Natural killer cell treated with Interleukin-12 subunit alpha and Interleukin-12 subunit beta and Interleukin-15 and Interleukin-18, amount 100 ng/mL, for 72 hours (primary cell): ENCODE data around the gene EXOSC3. TPM values are rescaled to one million over a fixed set of nuclear protein-coding genes. Genes with fewer than 3 reads are reported as not detected.

ENCODE experiments used
- ATAC-seq, 2 donors: fragments of 150-1000 bp; cut with Tn5 transposase in 1 of 2; sonication (Bioruptor Pico), chemical (Tn5 transposase) in 1 of 2; 2 replicates each; pipeline ENCODE4 v1.10.0; 2021
- DNase-seq: peaks from one replicate; pipeline ENCODE4 v3.0.0; 2022; ENCODE audit warnings: low spot score
- H3K27ac Mint-ChIP-seq, 2 donors: 1 replicate in 1 of 2; 2 replicates in 1 of 2; pipeline ENCODE4 v1.8.0; 2022; ENCODE audit warnings: mixed read lengths in 2 of 2, mild to moderate bottlenecking in 1 of 2, moderate library complexity in 1 of 2
- H3K27me3 Mint-ChIP-seq, 2 donors: 1 replicate in 1 of 2; 2 replicates in 1 of 2; pipeline ENCODE4 v1.8.0; 2022; ENCODE audit warnings: mixed read lengths in 2 of 2
- H3K36me3 Mint-ChIP-seq: one replicate; pipeline ENCODE4 v1.8.0; 2022; ENCODE audit warnings: mixed read lengths
- H3K4me1 Mint-ChIP-seq, 2 donors: 1 replicate in 1 of 2; 2 replicates in 1 of 2; pipeline ENCODE4 v1.8.0; 2022; ENCODE audit warnings: low read depth in 2 of 2, mixed read lengths in 2 of 2, mild to moderate bottlenecking in 1 of 2
- H3K4me3 Mint-ChIP-seq: one replicate; pipeline ENCODE4 v1.8.0; 2022; ENCODE audit warnings: mixed read lengths
- H3K9me3 Mint-ChIP-seq: 2 replicates; pipeline ENCODE4 v1.8.0; 2022; ENCODE audit warnings: mixed read lengths
- total RNA-seq, 2 donors: library from RNA; stranded (reverse); gene quantifications; one replicate each; pipeline ENCODE4 v1.2.3, GENCODE V29; 2022

EXOSC3 gene
- total RNA-seq, 2 donors from 2014 or later = 72.7 to 112 TPM

- H3K9me3 Mint-ChIP-seq = no peaks in the 10 kb centered on the region
- H3K4me3 Mint-ChIP-seq = no peak overlapping the region
- ATAC-seq (no peak), DNase-seq (no peak)
- H3K36me3 Mint-ChIP-seq = no peaks in the 10 kb centered on the region
- peaks cover 5 to 6% of the 10 kb centered on the region in 2 donors for H3K27me3 Mint-ChIP-seq
- H3K4me1 Mint-ChIP-seq = no peaks in the 10 kb centered on the region
- no peak overlapping the region for H3K27ac Mint-ChIP-seq
These were observed 44.7 kb downstream of the EXOSC3 start for GRCh38 chr9:37740128-37740527.

GRCh38 chr9:37739222-37739621, 45.6 kb downstream of the EXOSC3 start:
- Mint-ChIP-seq H3K27me3 (peaks cover 9 to 15% of the 10 kb centered on the region in 2 donors), H3K27ac (no peak overlapping the region), H3K9me3 (no peaks in the 10 kb centered on the region), H3K36me3 (no peaks in the 10 kb centered on the region), H3K4me1 (no peaks in the 10 kb centered on the region), H3K4me3 (no peak overlapping the region)
- ATAC-seq (no peak), DNase-seq (no peak)

- no peak for DNase-seq
- peaks cover 21 to 40% of the 10 kb centered on the region in 2 donors for H3K27me3 Mint-ChIP-seq
These were observed 51.9 kb downstream of the EXOSC3 start for GRCh38 chr9:37732952-37733351.

GRCh38 chr9:37732086-37732741, 52.6 kb downstream of the EXOSC3 start:
- no peak for ATAC-seq
- Mint-ChIP-seq H3K27ac (no peak overlapping the region), H3K27me3 (peaks cover 28 to 47% of the 10 kb centered on the region in 2 donors), H3K9me3 (no peaks in the 10 kb centered on the region), H3K36me3 (no peaks in the 10 kb centered on the region), H3K4me3 (no peak overlapping the region), H3K4me1 (no peaks in the 10 kb centered on the region)
- DNase-seq = no peak

More at GRCh38 chr9:37732952-37733351, 51.9 kb downstream of the EXOSC3 start:
- no peak for ATAC-seq
- H3K9me3 Mint-ChIP-seq = no peaks in the 10 kb centered on the region
- no peaks in the 10 kb centered on the region for H3K36me3 Mint-ChIP-seq
- no peaks in the 10 kb centered on the region for H3K4me1 Mint-ChIP-seq
- H3K27ac Mint-ChIP-seq = no peak overlapping the region
- H3K4me3 Mint-ChIP-seq = no peak overlapping the region

GRCh38 chr9:37730839-37731238, 54.0 kb downstream of the EXOSC3 start:
- ATAC-seq = no peak
- no peaks in the 10 kb centered on the region for H3K36me3 Mint-ChIP-seq
- no peaks in the 10 kb centered on the region for H3K9me3 Mint-ChIP-seq
- H3K27ac Mint-ChIP-seq = no peak overlapping the region
- no peaks in the 10 kb centered on the region for H3K4me1 Mint-ChIP-seq
- H3K27me3 Mint-ChIP-seq = peaks cover 32 to 55% of the 10 kb centered on the region in 2 donors
- H3K4me3 Mint-ChIP-seq = no peak overlapping the region
- DNase-seq = no peak

GRCh38 chr9:37730256-37730655, 54.6 kb downstream of the EXOSC3 start:
- Mint-ChIP-seq H3K27ac (no peak overlapping the region), H3K4me1 (no peaks in the 10 kb centered on the region), H3K36me3 (no peaks in the 10 kb centered on the region), H3K9me3 (no peaks in the 10 kb centered on the region), H3K27me3 (peaks cover 30 to 50% of the 10 kb centered on the region in 2 donors), H3K4me3 (no peak overlapping the region)
- DNase-seq (no peak), ATAC-seq (no peak)

Other genes starting within 250 kb of the EXOSC3 start
- gene FBXO10, start 208.7 kb downstream of the EXOSC3 start, total RNA-seq = 1 to 10 TPM; 4.3 to 8.7 TPM
- 100 to 1,000 TPM in 1 of 2 donors, 10 to 100 TPM in 1; 93.0 to 136 TPM for gene TOMM5, start 192.5 kb downstream of the EXOSC3 start, total RNA-seq
- gene FRMPD1, start 134.1 kb downstream of the EXOSC3 start, total RNA-seq = not detected
- 10 to 100 TPM; 12.1 to 19.0 TPM for gene TRMT10B, start 31.3 kb downstream of the EXOSC3 start, total RNA-seq
- gene DCAF10, start 15.7 kb upstream of the EXOSC3 start, total RNA-seq = 10 to 100 TPM; 16.9 to 19.1 TPM
- gene SLC25A51, start 119.1 kb upstream of the EXOSC3 start, total RNA-seq = 10 to 100 TPM; 28.7 to 34.7 TPM